Keratinocyte (primary cell): Measurements from ENCODE around the gene NFIL3. TPM values are rescaled to one million over a fixed set of nuclear protein-coding genes. Genes with fewer than 3 reads are reported as not detected.

ENCODE experiments used
- DNase-seq: peaks from one replicate; pipeline ENCODE4 v3.0.0-alpha.2; 2011; ENCODE audit warnings: low read depth, missing footprints, low spot score
- FAIRE-seq: peaks from 2 replicates; lab custom pipeline; 2011; peaks lifted over from hg19 to GRCh38; lab: Jason Lieb, UNC
- H2AFZ ChIP-seq: 2 replicates; pipeline ENCODE4 v1.6.0; 2012; ENCODE audit warnings: low read length, control low read depth, inconsistent platforms; ENCODE audit not compliant: control insufficient read depth
- H3K27ac ChIP-seq: 2 replicates; pipeline ENCODE4 v1.5.1; 2011; ENCODE audit warnings: low read length; ENCODE audit not compliant: control insufficient read depth, insufficient read depth
- H3K27me3 ChIP-seq: 3 replicates; pipeline ENCODE4 v1.6.0; 2011; ENCODE audit warnings: low read length; ENCODE audit not compliant: control insufficient read depth, insufficient read depth; ENCODE audit errors: extremely low read depth
- H3K36me3 ChIP-seq, 2 experiments: 2 replicates in 1 of 2; 3 replicates in 1 of 2; pipeline ENCODE4 v1.5.1; 2011; ENCODE audit warnings: low read length in 2 of 2, mild to moderate bottlenecking in 1 of 2; ENCODE audit not compliant: control insufficient read depth in 2 of 2, insufficient read depth in 2 of 2; ENCODE audit errors: extremely low read depth in 1 of 2
- H3K4me1 ChIP-seq: 3 replicates; pipeline ENCODE4 v1.5.1; 2011; ENCODE audit warnings: low read length; ENCODE audit not compliant: control insufficient read depth, insufficient read depth; ENCODE audit errors: extremely low read depth
- H3K4me2 ChIP-seq: 3 replicates; pipeline ENCODE4 v1.6.0; 2011; ENCODE audit warnings: low read depth, low read length; ENCODE audit not compliant: control insufficient read depth, insufficient read depth; ENCODE audit errors: extremely low read depth
- H3K4me3 ChIP-seq, 3 experiments: fragments of 200-600 bp in 1 of 3; sonication (generic) in 1 of 3; 2 replicates in 2 of 3; 3 replicates in 1 of 3; pipeline ENCODE4 v1.5.1; 2011 to 2016; ENCODE audit warnings: low read length in 3 of 3, mild to moderate bottlenecking in 3 of 3, control low read depth in 2 of 3, inconsistent platforms in 1 of 3, low read depth in 1 of 3, mixed read lengths in 1 of 3, mixed run types in 1 of 3, moderate library complexity in 1 of 3; ENCODE audit not compliant: control insufficient read depth in 2 of 3, insufficient read depth in 2 of 3; ENCODE audit errors: extremely low read depth in 1 of 3
- H3K79me2 ChIP-seq: 2 replicates; pipeline ENCODE4 v1.6.0; 2012; ENCODE audit warnings: low read length; ENCODE audit not compliant: control insufficient read depth, insufficient read depth
- H3K9ac ChIP-seq: 3 replicates; pipeline ENCODE4 v1.6.0; 2011; ENCODE audit warnings: low read length; ENCODE audit not compliant: control insufficient read depth, insufficient read depth; ENCODE audit errors: extremely low read depth
- H3K9me1 ChIP-seq: 3 replicates; pipeline ENCODE4 v1.6.0; 2011; ENCODE audit warnings: low read length; ENCODE audit not compliant: control insufficient read depth, insufficient read depth; ENCODE audit errors: extremely low read depth
- H3K9me3 ChIP-seq: 2 replicates; pipeline ENCODE4 v1.5.1; 2012; ENCODE audit warnings: low read depth, low read length; ENCODE audit not compliant: control insufficient read depth
- H4K20me1 ChIP-seq: 3 replicates; pipeline ENCODE4 v1.6.0; 2011; ENCODE audit warnings: low read length; ENCODE audit not compliant: control insufficient read depth, insufficient read depth; ENCODE audit errors: extremely low read depth
- EZH2 ChIP-seq: IDR thresholded peaks from one replicate; pipeline ENCODE4 v1.6.1; 2012; ENCODE audit warnings: inconsistent platforms, mild to moderate bottlenecking, low read length, moderate library complexity
- dilution Hi-C: fragments of 300-500 bp; cut with MboI; formaldehyde crosslinking; loops from one replicate; pipeline ENCODE4 v1.7.0; 2020; ENCODE audit warnings: low sequenced_read_pairs; ENCODE audit not compliant: extremely low pct_ligation_motif_present
- polyA plus RNA-seq, 5 experiments: library from polyadenylated mRNA; depleted of rRNA in 3 of 5; stranded (reverse) in 3 of 5; stranded (forward) in 1 of 5; unstranded in 1 of 5; fragments of >200 nt; gene quantifications; 1 replicate in 1 of 5; 2 replicates in 3 of 5; 3 replicates in 1 of 5; pipeline versions ENCODE4 v1.2.1 to v1.2.3, GENCODE V29; 2011 to 2012; ENCODE audit warnings: missing spikeins in 2 of 5, low read depth in 1 of 5, low replicate concordance in 1 of 5
- TF ChIP-seq, protein P1 (sequence below), 3 experiments: IDR thresholded peaks in 1 of 3; conservative IDR thresholded peaks in 1 of 3; optimal IDR thresholded peaks in 1 of 3; 2 replicates in 2 of 3; 3 replicates in 1 of 3; pipeline versions ENCODE3 to v1.5.1; 2011; ENCODE audit warnings: low read length in 3 of 3, mild to moderate bottlenecking in 3 of 3, moderate library complexity in 2 of 3, control low read depth in 1 of 3, inconsistent platforms in 1 of 3; ENCODE audit not compliant: insufficient read depth in 2 of 3; ENCODE audit errors: extremely low read depth in 1 of 3

The NFIL3 gene
- polyA plus RNA-seq, 1 donor (not counting 4 experiments of a cell fraction or from before 2014, with no cell fraction given), result 9.3 TPM

DNA sequence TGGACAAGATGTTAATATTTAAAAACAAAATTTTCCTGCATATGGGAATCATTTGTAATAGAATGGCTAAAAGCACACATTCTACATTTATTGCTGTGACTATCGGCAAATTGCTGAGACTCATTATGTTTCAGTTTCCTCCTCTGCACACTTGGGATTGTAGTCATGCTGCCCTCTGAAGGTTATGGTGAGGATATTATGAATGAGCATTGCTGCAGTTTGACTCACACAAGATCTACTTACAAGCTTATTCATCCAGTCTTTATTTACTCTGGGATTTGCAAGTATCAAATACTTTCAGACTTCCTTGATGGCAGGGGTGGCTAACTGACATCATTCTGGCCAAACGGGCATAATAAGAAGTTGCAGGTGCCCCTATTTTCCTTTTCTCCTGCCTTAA lies 9.5 kb upstream of the NFIL3 start:
- H3K27ac ChIP-seq, result no peak overlapping the region
- TF ChIP-seq, protein P1, sequence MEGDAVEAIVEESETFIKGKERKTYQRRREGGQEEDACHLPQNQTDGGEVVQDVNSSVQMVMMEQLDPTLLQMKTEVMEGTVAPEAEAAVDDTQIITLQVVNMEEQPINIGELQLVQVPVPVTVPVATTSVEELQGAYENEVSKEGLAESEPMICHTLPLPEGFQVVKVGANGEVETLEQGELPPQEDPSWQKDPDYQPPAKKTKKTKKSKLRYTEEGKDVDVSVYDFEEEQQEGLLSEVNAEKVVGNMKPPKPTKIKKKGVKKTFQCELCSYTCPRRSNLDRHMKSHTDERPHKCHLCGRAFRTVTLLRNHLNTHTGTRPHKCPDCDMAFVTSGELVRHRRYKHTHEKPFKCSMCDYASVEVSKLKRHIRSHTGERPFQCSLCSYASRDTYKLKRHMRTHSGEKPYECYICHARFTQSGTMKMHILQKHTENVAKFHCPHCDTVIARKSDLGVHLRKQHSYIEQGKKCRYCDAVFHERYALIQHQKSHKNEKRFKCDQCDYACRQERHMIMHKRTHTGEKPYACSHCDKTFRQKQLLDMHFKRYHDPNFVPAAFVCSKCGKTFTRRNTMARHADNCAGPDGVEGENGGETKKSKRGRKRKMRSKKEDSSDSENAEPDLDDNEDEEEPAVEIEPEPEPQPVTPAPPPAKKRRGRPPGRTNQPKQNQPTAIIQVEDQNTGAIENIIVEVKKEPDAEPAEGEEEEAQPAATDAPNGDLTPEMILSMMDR (optimal IDR thresholded peaks at IDR 0.05 in 1 of 3, IDR thresholded peaks at IDR 0.05 in 1 of 3, conservative IDR thresholded peaks at IDR 0.05 in 1 of 3; ENCODE audit: extremely low read depth in 1 of 3, insufficient read depth in 2 of 3, low read length in 3 of 3), result peak; percentile 19 to 58 (median 56)
- TF ChIP-seq EZH2, result no peak
- no peaks in the 10 kb centered on the region for H3K9me1 ChIP-seq
- DNase-seq (no peak), FAIRE-seq (peak; percentile 91)
- no peaks in the 10 kb centered on the region for H3K36me3 ChIP-seq
- dilution Hi-C loops, result no loop called here
- H3K9me3 ChIP-seq, result no peaks in the 10 kb centered on the region
- H3K9ac ChIP-seq, result no peak overlapping the region
- no peak overlapping the region for H3K4me3 ChIP-seq
- H3K4me2 ChIP-seq, result no peak overlapping the region
- peaks cover 3% of the 10 kb centered on the region for H3K4me1 ChIP-seq
- no peaks in the 10 kb centered on the region for H4K20me1 ChIP-seq
- H3K27me3 ChIP-seq, result peaks cover 4% of the 10 kb centered on the region
- H2AFZ ChIP-seq, result no peak overlapping the region
- no peaks in the 10 kb centered on the region for H3K79me2 ChIP-seq

DNA sequence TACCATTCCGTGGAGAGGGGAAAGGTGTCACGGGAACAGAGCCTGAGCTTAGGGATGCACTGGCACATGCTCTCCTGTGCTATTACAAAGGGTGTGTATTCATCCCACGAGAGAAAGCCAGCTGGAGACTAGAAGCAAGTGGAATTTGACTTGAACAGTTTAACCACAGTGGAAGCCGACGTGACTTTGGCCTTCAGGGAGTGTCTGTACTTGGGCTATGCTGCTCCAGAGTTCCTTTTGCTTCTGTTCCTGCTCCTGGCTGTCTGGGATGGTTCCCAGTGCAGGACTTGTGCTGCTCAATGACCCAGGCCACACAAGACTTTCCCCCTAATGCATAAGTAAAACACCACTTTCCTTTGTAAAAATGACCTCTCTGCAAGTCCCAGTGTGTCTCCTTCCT lies 7.9 kb upstream of the NFIL3 start:
- Histone ChIP-seq H4K20me1 (no peaks in the 10 kb centered on the region), H3K27ac (no peak overlapping the region), H3K9me1 (no peaks in the 10 kb centered on the region), H3K9me3 (no peaks in the 10 kb centered on the region), H3K27me3 (no peaks in the 10 kb centered on the region), H3K4me3 (no peak overlapping the region), H3K9ac (no peak overlapping the region), H2AFZ (no peak overlapping the region), H3K4me2 (no peak overlapping the region), H3K4me1 (peaks cover 3% of the 10 kb centered on the region), H3K36me3 (no peaks in the 10 kb centered on the region), H3K79me2 (no peaks in the 10 kb centered on the region)
- no peak for TF ChIP-seq EZH2
- FAIRE-seq (no peak), DNase-seq (no peak)
- dilution Hi-C loops, result no loop called here

DNA sequence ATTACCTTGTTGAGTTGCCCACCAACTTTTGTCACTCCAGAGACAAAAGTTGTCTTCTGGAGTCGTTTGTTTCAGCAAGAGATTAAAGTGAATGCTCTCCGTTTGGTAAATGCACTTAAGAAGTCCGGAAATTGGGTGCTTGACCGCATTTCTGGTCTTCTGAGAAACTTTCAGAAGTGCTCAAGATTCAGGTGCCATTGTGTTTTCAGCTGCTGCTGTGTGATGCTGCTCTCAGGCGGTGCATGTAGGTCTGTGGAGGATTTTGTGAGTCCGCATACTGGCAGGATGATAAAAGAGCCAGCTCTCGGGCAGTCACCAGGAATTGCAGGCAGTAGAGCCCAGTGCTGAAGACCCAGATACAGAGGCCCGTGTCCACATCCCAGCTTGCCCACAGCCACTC lies 5.9 kb upstream of the NFIL3 start:
- Histone ChIP-seq H3K9me3 (no peaks in the 10 kb centered on the region), H3K27ac (no peak overlapping the region), H4K20me1 (no peaks in the 10 kb centered on the region), H3K36me3 (no peaks in the 10 kb centered on the region), H3K9me1 (no peaks in the 10 kb centered on the region), H3K4me3 (no peak overlapping the region), H3K27me3 (no peaks in the 10 kb centered on the region), H3K4me1 (peaks cover 10% of the 10 kb centered on the region), H3K79me2 (no peaks in the 10 kb centered on the region), H2AFZ (no peak overlapping the region), H3K4me2 (no peak overlapping the region), H3K9ac (no peak overlapping the region)
- TF ChIP-seq, protein P1 (optimal IDR thresholded peaks at IDR 0.05 in 1 of 3, IDR thresholded peaks at IDR 0.05 in 1 of 3, conservative IDR thresholded peaks at IDR 0.05 in 1 of 3; ENCODE audit: extremely low read depth in 1 of 3, insufficient read depth in 2 of 3, low read length in 3 of 3), result no peak
- no peak for TF ChIP-seq EZH2
- FAIRE-seq, result no peak
- DNase-seq, result no peak
- dilution Hi-C loops, result no loop called here
